ENCODE measurements around the gene PNKD.

Gene PNKD

GRCh38 chr2:218269900-218270720 is at the start of gene PNKD, which contains the start of gene AAMP:
Gene PNKD (plus strand): TSS chr2:218270519. CDS start chr2:218270536, 17 bp downstream.
Gene AAMP (minus strand): TSS chr2:218270137. CDS start chr2:218270086, 51 bp downstream.
- no peak for TF ChIP-seq Cebpa-rat (IDR thresholded peaks at IDR 0.05)
- H3K4me1 ChIP-seq = peaks cover 37 to 77% (median 52%) of the 10 kb centered on the region in 10 experiments
- H3K4me2 ChIP-seq = peak within 1 kb of the TSS; percentile 90 to 100 (median 98)
- no peaks in the 10 kb centered on the region for H3K27me3 ChIP-seq
- H3K4me3 ChIP-seq = peak within 1 kb of the TSS; percentile 76 to 95 (median 92)
- peaks cover 13 to 66% (median 41%) of the 10 kb centered on the region in 11 experiments; a peak in 17 of 22 replicates for H4K20me1 ChIP-seq
- no peaks in the 10 kb centered on the region for H3K9me3 ChIP-seq (replicated peaks in 1 of 11)
- peak within 1 kb of the TSS; percentile 54 to 92 (median 83) for H3K27ac ChIP-seq
- peak within 1 kb of the TSS; percentile 82 to 97 (median 89) for H3K9ac ChIP-seq
- H3K36me3 ChIP-seq = peaks cover 43 to 66% (median 49%) of the 10 kb centered on the region in 11 experiments

GRCh38 chr2:218221000-218221399 is 49.3 kb upstream of the PNKD start:
- Histone ChIP-seq H4K20me1 (peaks cover 70 to 88% (median 83%) of the 10 kb centered on the region in 11 experiments), H3K27ac (peak overlapping the region in 1 of 11 experiments; percentile 1; a peak in 1 of 22 replicates), H3K36me3 (peaks cover 53 to 70% (median 67%) of the 10 kb centered on the region in 11 experiments), H3K9ac (peak overlapping the region in 8 of 11 experiments; percentile 12 to 98 (median 96); a peak in 10 of 22 replicates), H3K4me1 (peaks cover 52 to 76% (median 67%) of the 10 kb centered on the region in 10 experiments), H3K4me2 (peak overlapping the region; percentile 82 to 98 (median 92)), H3K9me3 (replicated peaks in 1 of 11) (no peaks in the 10 kb centered on the region), H3K4me3 (peak overlapping the region in 6 of 10 experiments; percentile 92 to 100 (median 97); a peak in 8 of 20 replicates), H3K27me3 (no peaks in the 10 kb centered on the region)
- no peak for TF ChIP-seq Cebpa-rat (IDR thresholded peaks at IDR 0.05)

GRCh38 chr2:218223046-218223445 is 47.3 kb upstream of the PNKD start:
- H3K27ac ChIP-seq = no peak overlapping the region; a peak in 1 of 22 replicates
- H3K4me1 ChIP-seq = peaks cover 53 to 90% (median 76%) of the 10 kb centered on the region in 10 experiments
- TF ChIP-seq Cebpa-rat (IDR thresholded peaks at IDR 0.05) = no peak
- peaks cover 74 to 100% (median 85%) of the 10 kb centered on the region in 11 experiments for H4K20me1 ChIP-seq
- peaks cover 74 to 90% (median 87%) of the 10 kb centered on the region in 11 experiments for H3K36me3 ChIP-seq
- no peaks in the 10 kb centered on the region for H3K27me3 ChIP-seq
- peak overlapping the region in 2 of 11 experiments; percentile 39 to 96; a peak in 2 of 22 replicates for H3K9ac ChIP-seq
- peaks cover 0 to 5% (median 0%) of the 10 kb centered on the region in 11 experiments; a peak in 1 of 22 replicates for H3K9me3 ChIP-seq (replicated peaks in 1 of 11)
- H3K4me2 ChIP-seq = peak overlapping the region in 8 of 11 experiments; percentile 82 to 98 (median 95); a peak in 11 of 22 replicates
- H3K4me3 ChIP-seq = no peak overlapping the region

- Histone ChIP-seq H3K9ac (no peak overlapping the region; a peak in 1 of 22 replicates), H3K4me2 (peak overlapping the region in 5 of 11 experiments; percentile 88 to 98 (median 94); a peak in 8 of 22 replicates), H4K20me1 (peaks cover 69 to 100% (median 73%) of the 10 kb centered on the region in 11 experiments)
These were observed 46.1 kb upstream of the PNKD start for GRCh38 chr2:218224186-218224585.

GRCh38 chr2:218226903-218227302 is 43.4 kb upstream of the PNKD start:
- H3K9ac ChIP-seq = no peak overlapping the region
- H3K4me2 ChIP-seq = peak overlapping the region in 7 of 11 experiments; percentile 76 to 98 (median 88); a peak in 11 of 22 replicates
- no peak for TF ChIP-seq Cebpa-rat (IDR thresholded peaks at IDR 0.05)
- peaks cover 91 to 93% (median 92%) of the 10 kb centered on the region in 11 experiments for H3K36me3 ChIP-seq
- H3K4me3 ChIP-seq = no peak overlapping the region
- H3K27me3 ChIP-seq = no peaks in the 10 kb centered on the region
- H4K20me1 ChIP-seq = peaks cover 41 to 99% (median 46%) of the 10 kb centered on the region in 11 experiments
- H3K9me3 ChIP-seq (replicated peaks in 1 of 11) = peaks cover 0 to 5% (median 0%) of the 10 kb centered on the region in 11 experiments; a peak in 1 of 22 replicates
- peak overlapping the region in 7 of 11 experiments; percentile 15 to 96 (median 88); a peak in 7 of 22 replicates for H3K27ac ChIP-seq
- H3K4me1 ChIP-seq = peaks cover 44 to 98% (median 77%) of the 10 kb centered on the region in 10 experiments

More at GRCh38 chr2:218224186-218224585, 46.1 kb upstream of the PNKD start:
- Histone ChIP-seq H3K36me3 (peaks cover 82 to 97% (median 95%) of the 10 kb centered on the region in 11 experiments), H3K4me3 (no peak overlapping the region), H3K27me3 (no peaks in the 10 kb centered on the region), H3K27ac (no peak overlapping the region), H3K9me3 (replicated peaks in 1 of 11) (peaks cover 0 to 5% (median 0%) of the 10 kb centered on the region in 11 experiments; a peak in 1 of 22 replicates), H3K4me1 (peaks cover 55 to 100% (median 85%) of the 10 kb centered on the region in 10 experiments)
- no peak for TF ChIP-seq Cebpa-rat (IDR thresholded peaks at IDR 0.05)

GRCh38 chr2:218228366-218229090 is 41.8 kb upstream of the PNKD start:
- Histone ChIP-seq H3K4me1 (peaks cover 31 to 89% (median 61%) of the 10 kb centered on the region in 10 experiments), H3K36me3 (peaks cover 91 to 93% (median 92%) of the 10 kb centered on the region in 11 experiments), H3K9me3 (replicated peaks in 1 of 11) (peaks cover 0 to 5% (median 0%) of the 10 kb centered on the region in 11 experiments; a peak in 1 of 22 replicates), H3K27ac (peak overlapping the region; percentile 56 to 96 (median 88)), H3K4me2 (peak overlapping the region; percentile 76 to 98 (median 84)), H3K27me3 (no peaks in the 10 kb centered on the region), H3K9ac (peak overlapping the region; percentile 59 to 78 (median 72); a peak in 21 of 22 replicates), H4K20me1 (peaks cover 27 to 99% (median 41%) of the 10 kb centered on the region in 11 experiments), H3K4me3 (peak overlapping the region in 9 of 10 experiments; percentile 1 to 54 (median 32); a peak in 14 of 20 replicates)
- peak in 9 of 11 experiments; percentile 39 to 98 (median 92); a peak in 17 of 22 replicates for TF ChIP-seq Cebpa-rat (IDR thresholded peaks at IDR 0.05)

- Histone ChIP-seq H3K4me1 (peaks cover 31 to 85% (median 55%) of the 10 kb centered on the region in 10 experiments), H3K9ac (peak overlapping the region; percentile 62 to 78 (median 72); a peak in 21 of 22 replicates), H4K20me1 (peaks cover 20 to 99% (median 41%) of the 10 kb centered on the region in 11 experiments), H3K27ac (peak overlapping the region; percentile 56 to 96 (median 88); a peak in 21 of 22 replicates), H3K4me3 (peak overlapping the region in 9 of 10 experiments; percentile 1 to 62 (median 40); a peak in 11 of 20 replicates), H3K4me2 (peak overlapping the region; percentile 76 to 98 (median 84); a peak in 21 of 22 replicates), H3K27me3 (no peaks in the 10 kb centered on the region), H3K9me3 (replicated peaks in 1 of 11) (peaks cover 0 to 5% (median 0%) of the 10 kb centered on the region in 11 experiments; a peak in 1 of 22 replicates), H3K36me3 (peaks cover 91 to 93% (median 92%) of the 10 kb centered on the region in 11 experiments)
- TF ChIP-seq Cebpa-rat (IDR thresholded peaks at IDR 0.05) = peak in 1 of 11 experiments; percentile 19; a peak in 1 of 22 replicates
These were observed 41.1 kb upstream of the PNKD start for GRCh38 chr2:218229239-218229638.
